HG03469 (cell line): ENCODE results near the gene SLIT1.
A peak's percentile ranks its signal among the peaks of the same experiment; 100 is the strongest.

Source experiments
- ATAC-seq: cut with Tn5 transposase; IDR thresholded peaks from one replicate; pipeline ENCODE4 v1.9.1; 2021; ENCODE audit warnings: mild to moderate bottlenecking, moderate library complexity, moderate number of reproducible peaks; ENCODE audit not compliant: unreplicated experiment

The SLIT1 gene

GRCh38 chr10:96986200-96986856 is 199.4 kb downstream of the SLIT1 start:
- no peak for ATAC-seq

- ATAC-seq: no peak
These were observed 201.1 kb downstream of the SLIT1 start for GRCh38 chr10:96984541-96985131.

GRCh38 chr10:96982149-96982930 is 203.4 kb downstream of the SLIT1 start:
- no peak for ATAC-seq

- ATAC-seq: peak; percentile 43
These were observed 207.1 kb downstream of the SLIT1 start for GRCh38 chr10:96978621-96979154.

- no peak for ATAC-seq
These were observed 210.6 kb downstream of the SLIT1 start for GRCh38 chr10:96975136-96975535.

- ATAC-seq: no peak
These were observed 211.7 kb downstream of the SLIT1 start for GRCh38 chr10:96973809-96974747.

GRCh38 chr10:96972264-96972663 is 213.5 kb downstream of the SLIT1 start:
- no peak for ATAC-seq

- ATAC-seq: no peak
These were observed 214.4 kb downstream of the SLIT1 start for GRCh38 chr10:96971324-96971723.

GRCh38 chr10:96968682-96969423 is 216.9 kb downstream of the SLIT1 start:
- no peak for ATAC-seq

- no peak for ATAC-seq
These were observed 217.9 kb downstream of the SLIT1 start for GRCh38 chr10:96967847-96968246.

GRCh38 chr10:96964131-96964530 is 221.6 kb downstream of the SLIT1 start:
- no peak for ATAC-seq

- no peak for ATAC-seq
These were observed 224.9 kb downstream of the SLIT1 start for GRCh38 chr10:96960872-96961271.

- ATAC-seq: no peak
These were observed 226.0 kb downstream of the SLIT1 start for GRCh38 chr10:96959733-96960132.

- ATAC-seq: no peak
These were observed 227.7 kb downstream of the SLIT1 start for GRCh38 chr10:96958071-96958470.

- ATAC-seq: no peak
These were observed 230.0 kb downstream of the SLIT1 start for GRCh38 chr10:96955794-96956193.

- ATAC-seq: no peak
These were observed 233.8 kb downstream of the SLIT1 start for GRCh38 chr10:96951954-96952353.

GRCh38 chr10:96949039-96949683 is 236.6 kb downstream of the SLIT1 start:
- ATAC-seq: no peak
